B cell (primary cell): ENCODE results near the gene GABRE. TPM values are rescaled to one million over a fixed set of nuclear protein-coding genes. Genes with fewer than 3 reads are reported as not detected.

Source experiments
- ATAC-seq: fragments of 200-7000 bp; cut with Tn5 transposase; one replicate; pipeline ENCODE4 v1.10.0; 2021; ENCODE audit warnings: low read depth, mild to moderate bottlenecking, moderate number of reproducible peaks, moderate library complexity
- CTCF ChIA-PET: fragments of 350-600 bp; sonication (Branson Sonifier 250); formaldehyde crosslinking; loops from one replicate; lab custom pipeline; 2021; ENCODE audit warnings: antibody characterized with exemption, inconsistent platforms; lab: Charles Lee
- POLR2A ChIA-PET: fragments of 350-600 bp; sonication (Branson Sonifier 250); formaldehyde crosslinking; loops from one replicate; lab custom pipeline; 2021; ENCODE audit warnings: antibody characterized with exemption; lab: Charles Lee
- DNase-seq: peaks from one replicate; pipeline ENCODE4 v3.0.0; 2013
- H2AFZ ChIP-seq: 2 replicates; pipeline ENCODE4 v1.6.1; 2012; ENCODE audit warnings: mild to moderate bottlenecking, low read depth, low read length; ENCODE audit not compliant: insufficient read depth, poor library complexity, severe bottlenecking
- H3K27ac ChIP-seq, 2 donors: 1 replicate in 1 of 2; 2 replicates in 1 of 2; pipeline ENCODE4 v1.5.1; 2012 to 2013; ENCODE audit warnings: low read length in 2 of 2, mild to moderate bottlenecking in 2 of 2, moderate library complexity in 1 of 2
- H3K27me3 ChIP-seq, 4 experiments: fragments of 200-600 bp in 1 of 4; sonication (generic) in 1 of 4; replicated peaks in 1 of 4; 1 replicate in 2 of 4; 2 replicates in 2 of 4; pipeline versions ENCODE4 v1.6.1 to v1.7.0; 2013 to 2016; ENCODE audit warnings: low read length in 3 of 4, mild to moderate bottlenecking in 2 of 4, mixed read lengths in 1 of 4, moderate library complexity in 1 of 4; ENCODE audit not compliant: insufficient read depth in 4 of 4, control insufficient read depth in 3 of 4; ENCODE audit errors: control extremely low read depth in 1 of 4
- H3K36me3 ChIP-seq, 2 experiments: replicated peaks in 1 of 2; 1 replicate in 1 of 2; 2 replicates in 1 of 2; pipeline versions ENCODE4 v1.6.1 to v1.7.1; 2013; ENCODE audit warnings: low read length in 1 of 2; ENCODE audit not compliant: insufficient read depth in 2 of 2, control insufficient read depth in 1 of 2; ENCODE audit errors: control extremely low read depth in 1 of 2, extremely low read depth in 1 of 2
- H3K4me1 ChIP-seq, 2 donors: fragments of 200-600 bp in 1 of 2; sonication (generic) in 1 of 2; 1 replicate in 1 of 2; 2 replicates in 1 of 2; pipeline versions ENCODE4 v1.5.1 to v1.6.1; 2013 to 2017; ENCODE audit warnings: low read length in 2 of 2; ENCODE audit not compliant: control insufficient read depth in 2 of 2, insufficient read depth in 2 of 2
- H3K4me2 ChIP-seq: replicated peaks from 2 replicates; pipeline ENCODE3; 2012; ENCODE audit warnings: mild to moderate bottlenecking, low read depth, low read length; ENCODE audit not compliant: poor library complexity, severe bottlenecking
- H3K4me3 ChIP-seq, 5 experiments: fragments of 200-600 bp in 1 of 5; sonication (generic) in 1 of 5; 1 replicate in 3 of 5; 2 replicates in 2 of 5; pipeline versions ENCODE4 v1.5.1 to v1.7.0; 2011 to 2016; ENCODE audit warnings: low read length in 4 of 5, mild to moderate bottlenecking in 4 of 5, low read depth in 2 of 5, control low read depth in 1 of 5, moderate library complexity in 1 of 5; ENCODE audit not compliant: insufficient read depth in 1 of 5; ENCODE audit errors: control extremely low read depth in 1 of 5, extremely low read depth in 1 of 5
- H3K79me2 ChIP-seq: fragments of 200-600 bp; sonication (generic); one replicate; pipeline ENCODE4 v1.6.0; 2016; ENCODE audit warnings: low read length; ENCODE audit not compliant: control insufficient read depth, insufficient read depth
- H3K9ac ChIP-seq: fragments of 200-600 bp; sonication (generic); 2 replicates; pipeline ENCODE4 v1.6.1; 2017; ENCODE audit warnings: mild to moderate bottlenecking, low read length, moderate library complexity
- H3K9me3 ChIP-seq, 3 donors: one replicate each; pipeline versions ENCODE4 v1.6.1 to v1.7.1; 2013; ENCODE audit warnings: low read length in 2 of 3; ENCODE audit not compliant: control insufficient read depth in 2 of 3, insufficient read depth in 1 of 3; ENCODE audit errors: control extremely low read depth in 1 of 3
- H4K20me1 ChIP-seq: 2 replicates; pipeline ENCODE4 v1.6.0; 2012; ENCODE audit warnings: mild to moderate bottlenecking, low read length; ENCODE audit not compliant: insufficient read depth, control insufficient read depth, poor library complexity, severe bottlenecking
- H3K27ac Mint-ChIP-seq: one replicate; pipeline ENCODE4 v1.8.0; 2021; ENCODE audit warnings: mixed read lengths
- H3K27me3 Mint-ChIP-seq: one replicate; pipeline ENCODE4 v1.8.0; 2021; ENCODE audit warnings: mixed read lengths
- H3K4me1 Mint-ChIP-seq: one replicate; pipeline ENCODE4 v1.8.0; 2021; ENCODE audit warnings: mixed read lengths
- H3K4me3 Mint-ChIP-seq: one replicate; pipeline ENCODE4 v1.8.0; 2021; ENCODE audit warnings: mixed read lengths
- H3K9me3 Mint-ChIP-seq: one replicate; pipeline ENCODE4 v1.8.0; 2022; ENCODE audit warnings: mixed read lengths; ENCODE audit not compliant: insufficient read depth
- CTCF ChIP-seq: fragments of 200-600 bp; IDR thresholded peaks from one replicate; pipeline ENCODE4 v1.8.0; 2022; ENCODE audit warnings: antibody characterized with exemption, mild to moderate bottlenecking
- EZH2 ChIP-seq: IDR thresholded peaks from 2 replicates; pipeline ENCODE4 v1.6.1; 2012; ENCODE audit warnings: borderline replicate concordance, low read depth, mild to moderate bottlenecking, moderate library complexity, low read length; ENCODE audit not compliant: insufficient read depth, poor library complexity, severe bottlenecking
- WGBS: methylation state at CpG from one replicate; pipeline ENCODE4 v1.1.5; 2013; ENCODE audit warnings: missing lambda C conversion rate; ENCODE audit not compliant: insufficient coverage; 5-methylcytosine and 5-hydroxymethylcytosine counted together
- intact Hi-C: fragments of 100-400 bp; cut with micrococcal nuclease; formaldehyde crosslinking; loops from one replicate; pipeline ENCODE4 v1.10.0; 2022
- polyA plus RNA-seq: library from polyadenylated mRNA; depleted of rRNA; stranded (reverse); fragments of >200 nt; gene quantifications from 2 replicates; pipeline ENCODE4 v1.2.3, GENCODE V29; 2012
- total RNA-seq, 2 donors: library from RNA; stranded (reverse); fragments of 120-200 nt in 1 of 2; gene quantifications; 1 replicate in 1 of 2; 2 replicates in 1 of 2; pipeline versions ENCODE4 v1.2.3 to v1.2.4, GENCODE V29; 2013 to 2022

The GABRE gene
- total and polyA plus RNA-seq, 2 donors (not counting 1 experiment from before 2014, with no cell fraction given) = not detected

- H4K20me1 ChIP-seq = no peaks in the 10 kb centered on the region
- no peak for ATAC-seq
- no peaks in the 10 kb centered on the region for H3K27me3 ChIP-seq
- no peak overlapping the region for H3K9ac ChIP-seq
- no peaks in the 10 kb centered on the region for H3K79me2 ChIP-seq
- ChIA-PET CTCF (no interaction called here), POLR2A (no interaction called here)
- no peaks in the 10 kb centered on the region for H3K9me3 ChIP-seq
- H3K27ac ChIP-seq = no peak overlapping the region
- DNase-seq = no peak
- Mint-ChIP-seq H3K27ac (no peak overlapping the region), H3K9me3 (no peaks in the 10 kb centered on the region), H3K4me3 (no peak overlapping the region), H3K4me1 (no peaks in the 10 kb centered on the region), H3K27me3 (no peaks in the 10 kb centered on the region)
- no peak overlapping the region for H2AFZ ChIP-seq
- TF ChIP-seq EZH2 (no peak), CTCF (no peak)
- H3K36me3 ChIP-seq = no peaks in the 10 kb centered on the region
- H3K4me1 ChIP-seq = no peaks in the 10 kb centered on the region
- no CpG with 5 or more reads among the region's 3 CpGs for WGBS
- H3K4me3 ChIP-seq = no peak overlapping the region
- intact Hi-C loops = no loop called here
- no peak overlapping the region for H3K4me2 ChIP-seq
These were observed 7.7 kb upstream of the GABRE start for GRCh38 chrX:151982222-151982621.

DNA sequence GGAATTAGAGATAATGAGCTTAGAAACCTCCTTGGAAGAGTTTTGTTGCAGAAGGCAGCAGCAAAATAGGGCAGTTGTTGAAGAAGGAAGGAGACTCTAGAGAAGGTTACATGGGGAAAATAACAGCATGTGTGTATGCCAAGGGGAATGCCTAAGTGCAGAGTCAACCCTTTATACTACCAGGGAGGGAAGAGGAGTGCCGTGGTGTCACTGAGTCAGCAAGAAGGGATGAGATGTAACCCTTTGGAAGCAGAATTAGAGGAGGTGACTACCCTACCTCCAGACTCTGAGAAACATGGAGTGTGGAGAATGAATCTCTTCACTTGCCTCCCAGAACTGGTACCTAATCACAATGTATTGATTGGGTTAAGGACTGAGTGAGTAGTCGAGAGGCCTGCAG lies 6.7 kb upstream of the GABRE start:
- Histone ChIP-seq H4K20me1 (no peaks in the 10 kb centered on the region), H3K9me3 (no peaks in the 10 kb centered on the region), H3K4me1 (no peaks in the 10 kb centered on the region), H3K4me3 (no peak overlapping the region), H3K4me2 (no peak overlapping the region), H3K9ac (no peak overlapping the region), H3K27me3 (no peaks in the 10 kb centered on the region), H3K79me2 (no peaks in the 10 kb centered on the region), H2AFZ (no peak overlapping the region), H3K27ac (no peak overlapping the region), H3K36me3 (no peaks in the 10 kb centered on the region)
- ATAC-seq (no peak), DNase-seq (no peak)
- no peak overlapping the region for H3K4me3 Mint-ChIP-seq
- peaks cover 3% of the 10 kb centered on the region for H3K27me3 Mint-ChIP-seq
- 100% methylated on average over 1 of the region's 2 CpGs for WGBS
- CTCF ChIA-PET = no interaction called here
- intact Hi-C loops = no loop called here
- TF ChIP-seq EZH2 (no peak), CTCF (no peak)
- POLR2A ChIA-PET = no interaction called here
- H3K9me3 Mint-ChIP-seq = no peaks in the 10 kb centered on the region
- no peak overlapping the region for H3K27ac Mint-ChIP-seq
- no peaks in the 10 kb centered on the region for H3K4me1 Mint-ChIP-seq
